Measurements from ENCODE around the gene INPP5A.

INPP5A gene

GRCh38 chr10:132656283-132657126 lies 118.9 kb downstream of the INPP5A start:
- no peak for DNase-seq (ENCODE audit: low spot score)

DNA sequence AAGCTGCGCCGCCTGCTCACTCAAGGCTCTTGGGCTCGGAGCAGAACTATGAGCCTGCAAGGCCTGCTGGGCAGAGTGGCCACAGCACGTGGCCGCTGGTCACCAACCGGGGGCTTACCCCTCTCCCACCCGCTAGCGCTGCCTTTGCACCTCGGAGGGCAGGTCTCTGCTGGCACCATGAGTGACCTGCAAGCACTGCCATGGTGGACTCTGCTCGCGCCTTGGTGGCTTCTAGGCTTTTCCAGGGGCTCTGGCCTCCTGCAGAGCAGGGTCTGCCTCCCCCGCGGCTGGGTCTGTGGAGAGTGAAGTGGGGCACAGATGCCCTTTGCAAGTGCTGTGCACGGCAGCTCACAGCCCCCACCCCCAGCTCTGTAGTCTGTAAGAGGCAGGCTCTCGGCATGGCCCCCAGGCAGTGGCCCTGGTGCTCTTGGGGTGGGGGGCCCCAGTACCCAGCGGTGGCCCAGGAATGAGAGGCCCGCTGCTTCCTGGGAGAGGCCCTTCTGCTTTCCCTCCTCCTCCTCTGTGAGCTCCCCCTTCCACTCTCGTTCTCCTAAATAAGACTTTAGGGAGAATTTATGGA lies 119.6 kb downstream of the INPP5A start:
- DNase-seq (ENCODE audit: low spot score), result no peak

GRCh38 chr10:132657748-132658147 lies 120.2 kb downstream of the INPP5A start:
- no peak for DNase-seq (ENCODE audit: low spot score)

DNA sequence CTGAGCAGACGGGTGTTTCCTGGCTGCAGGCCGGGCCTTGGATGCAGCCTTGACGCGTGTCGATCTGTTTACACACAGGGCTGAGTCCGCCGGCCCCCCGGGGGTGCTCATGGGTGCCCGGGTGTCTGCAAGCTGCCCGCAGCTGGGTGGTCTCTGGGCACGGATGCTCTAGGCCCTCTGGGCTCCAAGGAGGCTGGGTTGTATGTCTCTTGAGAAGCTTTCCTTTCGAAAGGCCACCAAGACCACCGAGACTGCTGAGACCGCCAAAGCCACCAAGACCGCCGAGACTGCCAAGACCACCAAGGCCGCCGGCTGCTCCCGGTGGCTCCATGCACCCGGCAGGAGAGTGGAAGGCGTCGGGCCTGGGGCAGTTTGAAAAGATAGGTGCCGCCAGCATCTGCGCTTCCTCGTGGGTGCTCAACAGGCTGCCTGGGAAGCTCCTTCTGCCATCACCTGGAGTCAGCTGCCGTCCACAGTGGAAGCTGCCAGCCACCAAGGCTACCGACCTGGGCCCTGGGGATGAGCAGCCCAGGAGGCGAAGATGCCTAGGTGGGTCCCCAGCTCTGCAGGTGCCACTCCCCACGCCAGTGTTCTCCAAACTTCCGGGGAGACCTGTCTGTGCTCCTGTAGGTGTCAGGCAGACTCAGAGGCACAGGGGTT lies 121.1 kb downstream of the INPP5A start:
- DNase-seq (ENCODE audit: low spot score), result no peak

- no peak for DNase-seq (ENCODE audit: low spot score)
These were observed 121.9 kb downstream of the INPP5A start for GRCh38 chr10:132659206-132660091.

DNA sequence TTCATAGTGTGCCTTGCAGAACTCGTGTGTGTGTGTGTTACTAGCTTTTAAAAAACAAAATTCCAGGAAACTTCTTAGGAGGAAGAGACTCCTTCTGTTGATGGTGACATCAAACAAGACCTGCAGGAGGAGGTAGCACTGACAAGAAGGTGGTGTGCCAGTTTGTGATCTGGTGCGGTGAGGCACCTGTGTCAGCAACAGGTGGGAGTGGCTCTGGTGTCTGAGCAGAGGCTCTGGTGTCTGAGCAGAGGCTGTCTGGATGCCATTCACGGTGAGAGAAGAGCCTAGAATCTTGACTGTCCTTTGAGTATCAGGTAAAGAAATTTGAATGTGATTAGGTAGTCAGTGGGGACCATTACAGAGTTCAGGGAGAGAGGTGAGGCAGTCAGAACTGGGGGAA lies 122.8 kb downstream of the INPP5A start:
- no peak for DNase-seq (ENCODE audit: low spot score)

- DNase-seq (ENCODE audit: low spot score), result no peak
These were observed 124.8 kb downstream of the INPP5A start for GRCh38 chr10:132662186-132662920.

- no peak for DNase-seq (ENCODE audit: low spot score)
These were observed 126.2 kb downstream of the INPP5A start for GRCh38 chr10:132663666-132664365.

DNA sequence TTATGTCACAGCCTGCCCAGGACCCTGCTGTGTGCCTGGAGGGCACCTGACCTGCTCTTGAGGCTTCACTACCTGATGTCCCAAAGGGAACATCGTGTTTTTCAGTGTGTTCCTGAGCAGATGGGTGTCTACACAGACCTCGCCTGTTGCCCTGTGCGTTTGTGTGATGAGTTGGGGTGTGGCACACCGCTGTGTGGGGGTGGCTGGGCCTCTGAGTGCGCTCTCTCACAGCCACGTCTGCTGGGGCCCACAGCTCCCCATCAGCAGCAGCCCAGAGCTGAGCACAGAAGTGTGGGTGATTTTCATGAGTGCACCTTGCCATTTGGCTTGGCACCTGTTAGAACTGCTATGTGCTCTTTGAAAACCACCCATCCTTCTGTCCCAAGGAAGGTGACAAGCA lies 126.8 kb downstream of the INPP5A start:
- no peak for DNase-seq (ENCODE audit: low spot score)

- DNase-seq (ENCODE audit: low spot score), result no peak
These were observed 127.3 kb downstream of the INPP5A start for GRCh38 chr10:132664883-132665282.

- no peak for DNase-seq (ENCODE audit: low spot score)
These were observed 128.5 kb downstream of the INPP5A start for GRCh38 chr10:132665946-132666704.

GRCh38 chr10:132666705-132667341 lies 129.2 kb downstream of the INPP5A start:
- DNase-seq (ENCODE audit: low spot score), result no peak

GRCh38 chr10:132667342-132668047 lies 129.9 kb downstream of the INPP5A start:
- DNase-seq (ENCODE audit: low spot score), result peak; percentile 88

DNA sequence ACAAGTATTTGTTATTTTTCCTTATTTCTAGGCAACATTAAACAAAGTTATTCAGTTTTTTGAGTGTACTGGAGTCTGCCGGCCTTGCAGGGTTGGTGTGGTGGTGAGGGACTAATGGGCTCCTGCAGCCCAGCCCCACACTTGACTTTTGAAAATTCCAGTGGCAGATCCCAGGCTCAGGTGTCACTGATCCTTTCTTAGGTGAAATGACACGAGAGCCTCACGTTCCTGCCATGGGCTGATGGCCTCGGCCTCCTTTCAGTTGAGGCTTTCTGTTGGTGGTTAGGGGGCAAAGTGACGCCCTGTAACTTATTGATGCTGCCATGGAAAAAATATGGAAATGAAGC lies 130.4 kb downstream of the INPP5A start:
- DNase-seq (ENCODE audit: low spot score), result no peak

GRCh38 chr10:132669208-132669861 lies 131.7 kb downstream of the INPP5A start:
- no peak for DNase-seq (ENCODE audit: low spot score)

DNA sequence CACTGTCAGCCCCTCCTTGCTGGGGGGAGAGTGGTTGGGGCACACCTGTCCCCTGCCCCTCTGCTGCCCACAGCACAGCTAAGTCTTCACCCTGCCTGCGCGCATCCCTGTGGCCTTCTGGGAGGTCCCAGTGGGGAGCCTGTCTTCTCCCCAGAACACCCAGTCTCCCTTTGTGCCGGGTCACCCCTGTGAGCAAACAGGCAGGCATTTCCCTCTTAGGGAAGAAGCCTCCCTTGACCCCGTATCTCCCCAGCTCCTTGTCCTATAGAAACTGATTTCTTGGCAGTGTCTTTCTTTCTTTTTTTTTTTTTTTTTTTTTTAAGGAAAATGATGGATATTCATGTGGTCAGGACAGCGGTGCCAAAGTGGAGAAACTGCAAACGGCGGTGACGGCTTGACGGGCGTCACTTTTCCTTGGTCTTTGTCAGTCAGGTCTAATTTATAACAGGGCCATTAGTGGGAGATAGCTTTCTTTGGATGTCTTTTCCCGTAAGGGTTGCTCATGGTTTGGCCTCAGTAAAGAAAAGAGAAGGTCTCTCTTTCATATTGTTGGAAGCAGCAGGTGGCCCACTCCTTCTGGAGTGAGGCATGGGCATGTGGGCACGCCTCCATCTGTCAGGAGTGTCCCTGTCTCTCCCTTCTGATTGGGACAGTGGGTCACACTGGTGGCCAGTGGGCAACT lies 133.1 kb downstream of the INPP5A start:
- no peak for DNase-seq (ENCODE audit: low spot score)

All from SK-N-DZ (cell line).